ENCODE measurements around the gene ZMYND11.
"Not testable (repeated sequence)": the region's sequence is repeated elsewhere in the genome, so short reads cannot be mapped to it uniquely, and the experiment has no call there.

The ZMYND11 gene

DNA sequence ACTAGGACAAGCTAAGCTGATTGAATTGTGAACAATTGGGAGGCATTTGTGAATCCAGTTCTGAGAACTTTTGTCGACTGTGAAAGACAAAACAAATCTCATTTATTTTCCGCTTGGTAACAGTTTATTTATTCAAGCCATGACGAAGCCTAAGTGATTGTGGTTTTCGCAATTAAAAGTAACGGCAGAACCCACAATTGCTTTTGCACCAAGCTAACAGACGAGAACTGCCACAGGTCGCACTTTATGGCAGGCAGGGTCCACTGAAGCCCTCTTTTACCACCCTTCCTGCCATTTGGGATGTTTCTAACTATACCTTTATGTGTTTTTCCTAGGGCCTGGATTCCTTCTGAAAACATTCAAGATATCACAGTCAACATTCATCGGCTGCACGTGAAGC lies 111.2 kb downstream of the ZMYND11 start:
- no peak for DNase-seq (ENCODE audit: low spot score)

DNA sequence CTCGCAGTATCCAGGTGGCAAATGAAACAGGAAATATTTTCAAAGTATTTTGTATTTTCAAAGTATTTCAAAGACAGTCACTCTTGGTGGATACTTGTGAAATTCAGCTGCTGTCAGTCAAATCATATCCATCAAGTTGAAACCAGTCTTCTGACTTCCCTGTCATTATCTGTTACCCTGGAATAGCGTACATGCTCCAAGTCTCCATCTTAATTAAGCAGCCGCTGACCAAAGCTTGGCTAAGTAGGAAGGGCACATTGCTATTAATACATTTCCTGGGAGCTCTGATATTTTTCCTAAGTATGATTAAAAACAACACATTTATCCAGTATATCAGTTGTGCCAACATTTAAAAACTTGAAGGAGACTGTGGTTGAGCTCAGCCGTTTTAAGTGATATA lies 112.2 kb downstream of the ZMYND11 start:
- no peak for DNase-seq (ENCODE audit: low spot score)

DNA sequence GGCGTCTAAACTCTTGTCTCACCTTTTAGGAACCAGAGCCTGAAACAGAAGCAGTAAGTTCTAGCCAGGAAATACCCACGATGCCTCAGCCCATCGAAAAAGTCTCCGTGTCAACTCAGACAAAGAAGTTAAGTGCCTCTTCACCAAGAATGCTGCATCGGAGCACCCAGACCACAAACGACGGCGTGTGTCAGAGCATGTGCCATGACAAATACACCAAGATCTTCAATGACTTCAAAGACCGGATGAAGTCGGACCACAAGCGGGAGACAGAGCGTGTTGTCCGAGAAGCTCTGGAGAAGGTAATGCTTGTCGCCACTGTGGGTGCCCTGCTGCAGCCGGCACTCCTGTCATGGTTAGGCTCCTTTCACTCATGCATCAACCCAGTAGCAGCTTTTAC lies 113.1 kb downstream of the ZMYND11 start:
- DNase-seq (ENCODE audit: low spot score), result no peak

DNA sequence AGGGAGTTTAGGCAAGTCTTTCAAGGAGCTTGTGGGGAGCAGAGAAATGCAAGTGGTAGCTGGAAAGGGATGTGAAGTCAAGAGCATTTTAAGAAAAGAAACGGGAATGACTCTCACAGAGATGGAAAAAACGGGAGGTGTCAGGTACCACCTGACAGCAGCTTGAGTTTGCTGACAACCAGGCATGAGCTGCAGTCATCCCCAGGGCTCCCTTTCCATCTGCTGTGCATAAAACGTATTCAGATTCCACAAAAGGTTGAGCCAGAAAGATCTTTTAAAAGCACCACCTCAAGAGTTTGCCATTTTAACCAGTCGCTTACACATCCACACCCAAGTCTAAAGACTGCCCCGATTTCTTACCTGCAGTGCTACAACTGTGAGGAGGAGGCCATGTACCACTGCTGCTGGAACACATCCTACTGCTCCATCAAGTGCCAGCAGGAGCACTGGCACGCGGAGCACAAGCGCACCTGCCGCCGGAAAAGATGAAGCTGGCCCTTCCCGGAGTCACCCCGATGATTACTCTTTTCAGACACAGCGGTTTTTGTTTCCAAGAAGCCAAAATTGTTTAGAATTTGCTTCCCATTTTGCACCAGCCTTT lies 116.8 kb downstream of the ZMYND11 start:
- no peak for DNase-seq (ENCODE audit: low spot score)

DNA sequence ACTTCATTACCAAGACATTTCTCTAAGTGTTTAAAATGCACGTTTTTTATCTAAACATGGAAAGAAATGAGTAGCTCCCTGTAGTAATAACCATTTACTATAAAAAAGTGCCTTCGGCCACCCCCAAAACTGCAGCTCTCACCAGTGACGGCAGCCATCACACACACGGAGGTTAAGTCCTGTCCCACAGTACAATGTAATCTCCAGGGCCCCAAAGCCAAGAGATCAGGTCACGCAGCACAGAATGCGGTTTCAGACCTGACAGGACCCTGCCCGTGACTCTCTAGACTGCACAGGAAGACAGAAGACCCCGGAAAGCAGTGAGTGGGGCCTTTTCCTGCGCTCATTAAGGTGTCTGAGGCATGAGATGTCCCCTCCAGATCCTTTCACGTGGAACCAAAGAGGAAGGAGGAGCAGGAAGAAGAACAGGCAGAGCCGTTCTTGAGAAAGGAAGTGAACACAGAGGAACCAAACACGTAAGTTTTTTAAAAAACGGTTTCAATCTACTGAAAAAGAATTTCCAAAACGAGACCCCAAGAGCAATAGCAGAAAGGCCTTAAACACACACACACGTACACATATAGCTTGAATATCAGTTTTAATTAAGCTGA lies 125.7 kb downstream of the ZMYND11 start:
- no peak for DNase-seq (ENCODE audit: low spot score)

- not testable (repeated sequence) for DNase-seq (ENCODE audit: low spot score)
These were observed 129.2 kb downstream of the ZMYND11 start for GRCh38 chr10:264160-265073.

DNA sequence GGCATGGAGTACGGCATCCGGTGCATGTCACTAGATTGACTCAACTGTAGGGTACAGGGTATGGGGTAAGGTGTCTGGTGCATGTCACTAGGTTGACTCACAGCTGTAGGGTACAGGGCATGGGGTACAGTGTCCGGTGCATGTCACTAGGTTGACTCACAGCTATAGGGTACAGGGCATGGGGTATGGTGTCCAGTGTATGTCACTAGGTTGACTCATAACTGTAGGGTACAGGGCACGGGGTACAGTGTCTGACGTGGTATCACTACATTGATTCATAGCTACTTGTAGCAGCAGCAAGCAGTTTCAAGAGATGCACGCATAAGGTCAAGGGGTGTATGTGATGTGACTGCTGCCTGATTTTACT lies 129.8 kb downstream of the ZMYND11 start:
- not testable (repeated sequence) for DNase-seq (ENCODE audit: low spot score)

GRCh38 chr10:265816-266588 lies 130.7 kb downstream of the ZMYND11 start:
- DNase-seq (ENCODE audit: low spot score), result not testable (repeated sequence)

DNA sequence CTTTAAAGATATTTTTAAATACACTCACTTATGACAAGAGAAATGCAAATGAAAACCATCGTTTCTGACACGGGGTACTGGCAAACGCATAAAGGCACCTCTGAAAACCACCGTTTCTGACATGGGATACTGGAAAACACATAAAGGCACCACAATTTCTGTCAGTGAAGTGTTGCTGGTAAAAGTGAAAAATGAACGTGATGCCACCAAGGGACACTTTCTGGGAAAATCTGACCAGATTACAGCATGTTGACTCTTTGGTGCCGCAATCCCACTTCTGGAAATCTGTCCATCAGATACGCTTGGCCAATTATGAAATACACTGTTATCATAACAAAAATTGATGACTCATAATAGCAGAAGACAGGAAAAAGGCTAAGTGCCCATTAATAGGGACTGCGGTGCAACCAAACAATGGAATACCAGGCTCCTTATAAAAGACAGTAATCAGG lies 131.7 kb downstream of the ZMYND11 start:
- DNase-seq (ENCODE audit: low spot score), result no peak

DNA sequence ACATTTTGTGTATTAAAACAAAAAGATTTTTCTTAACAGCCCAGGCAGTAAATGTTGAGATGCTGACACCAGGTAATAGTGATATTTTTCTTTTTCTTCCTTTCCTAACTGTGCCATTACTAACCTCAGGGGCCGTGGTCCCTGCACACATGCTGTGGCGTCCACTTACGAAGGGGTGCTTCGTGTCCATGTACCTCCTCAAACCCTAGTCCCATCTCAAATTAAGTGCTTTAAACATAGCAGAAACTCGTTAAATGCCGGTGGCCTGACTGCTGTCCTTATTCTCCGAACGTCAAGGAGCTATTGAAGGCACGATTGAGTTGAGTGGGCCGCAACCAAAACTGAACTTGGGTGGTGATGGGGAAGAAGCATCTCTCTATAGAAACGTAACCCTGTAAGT lies 132.4 kb downstream of the ZMYND11 start:
- DNase-seq (ENCODE audit: low spot score), result no peak

DNA sequence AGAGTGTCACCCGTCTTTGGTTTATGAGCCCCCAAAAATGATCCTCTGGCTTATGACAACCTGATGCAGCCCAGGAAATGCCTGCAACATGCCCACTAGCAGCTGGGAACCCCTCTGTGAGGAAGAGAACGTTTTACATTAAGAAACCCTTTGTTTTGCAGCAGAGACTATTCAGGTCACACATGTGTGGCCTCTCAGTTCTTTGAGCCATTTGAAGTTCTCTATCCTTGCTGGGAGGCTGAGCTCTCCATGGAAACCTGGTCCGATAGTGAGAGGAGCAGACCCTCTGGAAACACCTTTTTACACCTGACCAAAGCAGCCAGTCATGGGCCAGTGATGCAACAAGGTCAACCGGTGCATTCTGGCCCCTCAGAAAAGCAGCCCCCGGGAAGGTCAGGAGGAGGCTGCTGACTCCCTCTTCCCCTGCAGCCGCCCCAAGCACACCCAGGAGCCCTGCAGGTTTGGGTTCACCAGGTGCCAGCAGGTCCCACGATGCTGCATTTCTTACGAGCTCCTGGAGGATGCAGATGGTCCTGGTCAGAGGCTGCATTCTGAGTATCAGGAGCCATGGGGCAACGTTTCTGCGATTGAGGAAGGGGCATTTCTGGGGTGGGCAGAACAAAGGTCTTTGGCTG lies 134.3 kb downstream of the ZMYND11 start:
- no peak for DNase-seq (ENCODE audit: low spot score)

- no peak for DNase-seq (ENCODE audit: low spot score)
These were observed 135.9 kb downstream of the ZMYND11 start for GRCh38 chr10:271201-271600.

GRCh38 chr10:271722-272121 lies 136.5 kb downstream of the ZMYND11 start:
- DNase-seq (ENCODE audit: low spot score), result no peak

GRCh38 chr10:273088-273487 lies 137.8 kb downstream of the ZMYND11 start:
- no peak for DNase-seq (ENCODE audit: low spot score)

DNA sequence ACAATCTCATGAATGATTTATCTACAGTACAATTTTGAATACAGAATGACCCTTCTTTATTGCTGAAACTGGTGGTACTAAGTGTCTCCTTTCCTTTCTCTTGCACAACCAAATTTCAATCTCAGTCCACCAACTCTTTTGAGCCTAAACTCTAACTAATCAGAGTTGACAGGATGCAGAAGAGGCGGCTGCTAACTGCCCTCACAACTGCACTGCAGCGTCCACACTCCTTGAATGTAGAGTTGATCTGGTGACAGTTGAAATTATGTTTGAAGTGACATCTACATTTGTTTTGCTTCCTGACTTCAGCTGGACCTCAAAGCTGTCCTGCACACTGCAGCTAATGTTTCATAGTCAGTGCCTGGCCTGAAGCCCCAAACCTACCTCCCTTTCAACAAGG lies 139.6 kb downstream of the ZMYND11 start:
- no peak for DNase-seq (ENCODE audit: low spot score)

DNA sequence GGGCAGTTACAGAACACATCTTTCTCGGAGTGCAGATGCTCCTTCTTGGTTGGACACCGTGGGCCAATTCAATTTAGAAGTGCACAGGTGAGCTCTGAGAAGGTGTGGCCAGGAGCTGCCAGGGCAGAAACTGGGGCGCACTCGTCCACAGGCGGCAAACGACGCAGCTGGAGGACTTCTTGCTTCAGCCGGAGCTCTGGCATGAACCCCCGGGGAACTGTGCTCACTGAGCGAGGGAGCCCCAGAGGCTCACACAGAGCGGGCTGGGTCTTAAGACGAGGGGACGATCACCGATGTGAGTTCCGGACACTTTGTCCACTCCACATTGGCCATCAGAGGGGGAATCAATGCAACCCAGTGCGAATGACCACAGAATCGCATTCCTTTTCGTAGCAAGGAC lies 140.4 kb downstream of the ZMYND11 start:
- no peak for DNase-seq (ENCODE audit: low spot score)

DNA sequence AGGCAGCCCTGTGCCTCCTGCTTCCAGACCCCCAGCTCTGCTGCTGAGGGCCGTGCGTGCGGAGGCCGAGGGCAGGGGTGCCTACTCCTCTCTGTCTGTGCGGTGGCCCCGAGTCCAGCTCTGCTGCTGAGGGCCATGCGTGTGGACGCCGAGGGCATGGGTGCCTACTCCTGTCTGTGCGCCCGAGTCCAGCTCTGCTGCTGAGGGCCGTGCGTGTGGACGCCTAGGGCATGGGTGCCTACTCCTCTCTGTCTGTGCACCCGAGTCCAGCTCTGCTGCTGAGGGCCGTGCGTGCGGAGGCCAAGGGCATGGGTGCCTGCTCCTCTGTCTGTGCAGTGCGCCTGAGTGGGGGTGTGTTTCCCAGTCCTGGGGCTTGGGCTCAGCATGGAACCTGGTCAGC lies 142.7 kb downstream of the ZMYND11 start:
- DNase-seq (ENCODE audit: low spot score), result no peak

DNA sequence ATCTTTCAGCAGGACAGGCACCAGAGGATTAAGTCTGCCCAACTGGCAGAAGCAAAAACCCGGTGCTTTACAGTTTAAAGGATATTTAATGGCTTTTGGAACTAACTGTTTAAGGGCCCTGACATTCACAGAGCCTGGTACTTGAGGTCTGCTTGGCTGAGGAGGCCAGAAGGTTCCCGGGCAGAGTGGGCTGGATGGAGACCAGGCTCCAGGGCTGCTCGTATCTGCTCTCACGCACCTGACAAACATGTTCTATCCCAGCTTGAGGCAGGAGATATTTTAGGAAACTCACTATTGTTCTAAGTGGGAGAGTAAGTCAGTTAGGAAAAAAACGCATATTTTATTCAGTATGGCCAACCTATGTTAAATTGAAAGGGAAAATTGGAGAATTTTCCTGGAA lies 143.5 kb downstream of the ZMYND11 start:
- DNase-seq (ENCODE audit: low spot score), result no peak

DNA sequence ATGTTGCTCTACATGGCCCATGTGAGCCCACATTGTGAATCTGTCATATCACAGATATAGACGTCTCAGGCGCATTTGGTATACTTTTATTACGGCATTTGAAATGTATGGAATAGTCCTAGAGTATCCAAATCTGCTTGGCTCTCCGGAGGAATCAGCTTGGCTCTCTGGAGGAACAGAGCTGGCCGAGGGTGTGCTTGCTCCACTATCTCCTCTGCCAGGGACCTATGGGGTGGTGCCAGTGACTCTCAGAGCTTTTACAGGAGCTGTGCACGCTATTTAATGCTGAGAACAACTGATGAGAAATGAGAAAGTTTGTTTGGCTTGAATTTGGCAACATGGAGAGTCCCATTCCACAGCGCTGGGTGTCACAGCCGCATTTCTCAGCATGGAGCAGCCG lies 144.0 kb downstream of the ZMYND11 start:
- DNase-seq (ENCODE audit: low spot score), result no peak

DNA sequence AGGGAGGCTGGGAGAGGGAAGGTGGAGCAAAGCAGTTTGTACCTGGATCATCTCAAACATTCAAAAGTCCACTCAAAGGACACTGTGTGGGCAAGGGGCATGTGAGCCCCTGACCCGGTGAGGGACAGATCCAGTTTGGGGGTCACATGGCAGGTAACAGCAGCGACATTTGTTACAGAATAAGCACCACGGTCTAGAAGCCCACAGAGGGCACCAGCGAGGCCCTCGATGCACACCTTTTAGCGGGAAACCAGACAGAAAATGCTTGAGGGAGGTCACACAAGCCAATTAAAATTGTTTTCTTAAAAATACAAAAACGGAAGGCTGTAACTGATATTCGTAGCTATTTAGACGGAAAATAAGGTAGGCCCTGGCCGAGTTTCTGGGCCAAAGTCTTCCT lies 144.4 kb downstream of the ZMYND11 start:
- no peak for DNase-seq (ENCODE audit: low spot score)

DNA sequence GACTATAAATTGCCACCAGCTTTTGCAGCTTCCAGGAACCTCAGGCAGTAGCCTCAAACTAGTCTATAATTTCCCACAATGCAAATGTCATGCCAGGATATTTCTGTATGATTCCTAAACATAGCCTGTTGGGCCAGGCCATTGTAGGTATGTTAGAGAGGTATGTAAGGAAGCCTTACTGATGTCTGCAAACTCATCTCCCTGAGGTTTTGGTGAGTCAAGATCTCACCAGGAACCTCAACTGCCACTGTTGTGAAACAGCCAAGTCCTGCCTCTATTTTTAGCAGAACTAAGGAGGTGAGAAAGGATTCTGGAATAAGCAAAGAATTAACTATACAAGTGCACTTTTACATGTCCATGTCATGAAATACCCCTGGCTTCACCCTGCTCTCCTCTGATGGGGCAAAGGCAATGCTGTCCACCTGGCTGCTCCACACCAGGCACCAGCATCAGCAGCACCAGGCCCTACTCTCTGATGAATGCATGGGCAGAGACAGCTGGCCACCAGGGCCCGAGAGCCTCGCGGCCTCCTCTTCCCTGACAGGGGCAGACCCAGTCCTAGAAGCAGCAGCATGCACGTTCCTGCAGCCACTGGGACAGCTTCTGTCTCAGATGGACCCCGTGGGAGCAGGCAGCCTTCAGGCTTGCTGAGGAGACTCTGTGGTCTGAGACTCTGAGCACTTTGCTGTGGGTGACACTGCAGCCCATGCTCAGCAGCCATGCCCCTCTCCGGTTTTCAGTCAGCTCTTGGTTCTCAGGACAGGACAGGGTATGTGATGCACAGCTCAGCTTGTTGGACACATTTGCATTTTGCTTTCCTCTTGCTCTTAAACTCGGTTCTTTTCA lies 147.3 kb downstream of the ZMYND11 start:
- no peak for DNase-seq (ENCODE audit: low spot score)
